ENCODE results near the gene GSK3B. TPM values are rescaled to one million over a fixed set of nuclear protein-coding genes. Genes with fewer than 3 reads are reported as not detected.

The GSK3B gene
- total and polyA plus RNA-seq, 2 donors (not counting 1 experiment from before 2014, with no cell fraction given), result 12.3 to 33.3 TPM

DNA sequence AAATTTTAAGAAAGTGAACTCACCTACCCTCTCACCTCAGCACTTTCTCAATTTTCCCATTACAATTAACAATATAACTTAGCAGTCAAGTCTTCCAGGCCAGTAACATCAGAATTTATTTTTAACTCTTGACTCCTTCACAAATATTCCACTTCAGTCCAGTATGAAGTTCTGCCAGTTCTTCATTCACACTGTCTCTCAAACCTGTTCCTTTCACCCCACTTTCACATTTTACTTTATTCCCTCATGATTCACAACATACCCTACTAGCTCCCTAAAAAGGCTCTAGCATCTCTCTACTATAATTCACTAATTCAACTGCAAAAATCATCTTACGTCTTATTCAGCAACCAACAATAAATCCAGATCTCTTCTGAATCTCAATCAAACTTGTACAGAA, 3.8 kb downstream of the GSK3B start:
- Histone ChIP-seq H3K27me3 (replicated peaks in 1 of 4; ENCODE audit: control extremely low read depth in 1 of 4, control insufficient read depth in 3 of 4, insufficient read depth in 4 of 4, low read length in 3 of 4) (no peaks in the 10 kb centered on the region), H3K9ac (ENCODE audit: low read length) (peak overlapping the region; percentile 100), H3K79me2 (ENCODE audit: control insufficient read depth, insufficient read depth, low read length) (peaks cover 81% of the 10 kb centered on the region), H3K4me1 (ENCODE audit: control insufficient read depth in 2 of 2, insufficient read depth in 2 of 2, low read length in 2 of 2) (peaks cover 17 to 29% of the 10 kb centered on the region in 2 donors), H3K4me2 (replicated peaks; ENCODE audit: low read depth, low read length, poor library complexity, severe bottlenecking) (peak overlapping the region; percentile 83), H3K36me3 (replicated peaks in 1 of 2; ENCODE audit: control extremely low read depth in 1 of 2, control insufficient read depth in 1 of 2, extremely low read depth in 1 of 2, insufficient read depth in 2 of 2, low read length in 1 of 2) (peaks cover 0 to 3% of the 10 kb centered on the region in 2 experiments), H3K27ac (ENCODE audit: low read length in 2 of 2) (no peak overlapping the region), H3K9me3 (ENCODE audit: control extremely low read depth in 1 of 3, control insufficient read depth in 2 of 3, insufficient read depth in 1 of 3, low read length in 2 of 3) (peaks cover 0 to 4% (median 0%) of the 10 kb centered on the region in 3 donors), H3K4me3 (ENCODE audit: control extremely low read depth in 1 of 5, extremely low read depth in 1 of 5, insufficient read depth in 1 of 5, low read depth in 2 of 5, low read length in 4 of 5) (no peak overlapping the region), H4K20me1 (ENCODE audit: control insufficient read depth, insufficient read depth, low read length, poor library complexity, severe bottlenecking) (peaks cover 46% of the 10 kb centered on the region), H2AFZ (ENCODE audit: insufficient read depth, low read depth, low read length, poor library complexity, severe bottlenecking) (no peak overlapping the region)
- ATAC-seq (ENCODE audit: low read depth), result no peak
- Mint-ChIP-seq H3K4me1 (peaks cover 20% of the 10 kb centered on the region), H3K9me3 (ENCODE audit: insufficient read depth) (no peaks in the 10 kb centered on the region), H3K27me3 (no peaks in the 10 kb centered on the region), H3K4me3 (no peak overlapping the region), H3K27ac (no peak overlapping the region)
- intact Hi-C loops (cut with micrococcal nuclease), result loop anchor here (5.0 to 10.0 kb wide), 6 partner anchors 33 to 1454 kb away; partner anchors contain the start of genes ARHGAP31, CD80, NDUFB4 and POLQ
- ChIA-PET POLR2A (no interaction called here), CTCF (interaction anchor here (1.7 kb wide), 1 partner anchor 9 kb away, joined by 3 read pairs; no protein-coding TSS in a partner anchor)
- WGBS (ENCODE audit: insufficient coverage), result 100% methylated on average over 1 of the region's 1 CpG
- TF ChIP-seq EZH2 (IDR thresholded peaks at IDR 0.05; ENCODE audit: borderline replicate concordance, insufficient read depth, low read depth, low read length, poor library complexity, severe bottlenecking), result no peak
- TF ChIP-seq, protein P1, sequence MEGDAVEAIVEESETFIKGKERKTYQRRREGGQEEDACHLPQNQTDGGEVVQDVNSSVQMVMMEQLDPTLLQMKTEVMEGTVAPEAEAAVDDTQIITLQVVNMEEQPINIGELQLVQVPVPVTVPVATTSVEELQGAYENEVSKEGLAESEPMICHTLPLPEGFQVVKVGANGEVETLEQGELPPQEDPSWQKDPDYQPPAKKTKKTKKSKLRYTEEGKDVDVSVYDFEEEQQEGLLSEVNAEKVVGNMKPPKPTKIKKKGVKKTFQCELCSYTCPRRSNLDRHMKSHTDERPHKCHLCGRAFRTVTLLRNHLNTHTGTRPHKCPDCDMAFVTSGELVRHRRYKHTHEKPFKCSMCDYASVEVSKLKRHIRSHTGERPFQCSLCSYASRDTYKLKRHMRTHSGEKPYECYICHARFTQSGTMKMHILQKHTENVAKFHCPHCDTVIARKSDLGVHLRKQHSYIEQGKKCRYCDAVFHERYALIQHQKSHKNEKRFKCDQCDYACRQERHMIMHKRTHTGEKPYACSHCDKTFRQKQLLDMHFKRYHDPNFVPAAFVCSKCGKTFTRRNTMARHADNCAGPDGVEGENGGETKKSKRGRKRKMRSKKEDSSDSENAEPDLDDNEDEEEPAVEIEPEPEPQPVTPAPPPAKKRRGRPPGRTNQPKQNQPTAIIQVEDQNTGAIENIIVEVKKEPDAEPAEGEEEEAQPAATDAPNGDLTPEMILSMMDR (IDR thresholded peaks at IDR 0.05), result no peak
- no peak for DNase-seq

DNA sequence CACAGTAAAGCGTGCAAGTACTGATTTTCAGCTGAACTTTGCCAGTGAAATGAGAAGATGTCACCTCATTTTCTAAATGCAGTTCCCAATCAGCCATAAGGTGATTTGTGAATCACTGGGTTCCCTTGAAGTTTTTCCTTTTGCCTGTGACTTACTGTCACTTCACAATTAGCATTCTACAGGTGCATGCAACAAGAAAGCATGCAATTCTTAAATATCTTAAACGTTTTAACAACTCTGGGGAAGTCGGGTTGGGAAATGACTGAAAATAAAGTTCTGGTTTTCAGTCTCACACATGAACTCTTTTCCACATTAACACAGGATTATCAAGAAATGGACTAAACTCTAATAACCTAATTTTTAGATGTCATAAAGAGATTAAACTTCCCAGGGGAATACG, 5.2 kb downstream of the GSK3B start:
- peaks cover 0 to 3% of the 10 kb centered on the region in 2 experiments for H3K36me3 ChIP-seq (replicated peaks in 1 of 2; ENCODE audit: control extremely low read depth in 1 of 2, control insufficient read depth in 1 of 2, extremely low read depth in 1 of 2, insufficient read depth in 2 of 2, low read length in 1 of 2)
- Mint-ChIP-seq H3K27me3 (no peaks in the 10 kb centered on the region), H3K27ac (no peak overlapping the region), H3K9me3 (ENCODE audit: insufficient read depth) (no peaks in the 10 kb centered on the region), H3K4me1 (peaks cover 23% of the 10 kb centered on the region), H3K4me3 (no peak overlapping the region)
- POLR2A ChIA-PET, result no interaction called here
- CTCF ChIA-PET, result no interaction called here
- H3K27me3 ChIP-seq (replicated peaks in 1 of 4; ENCODE audit: control extremely low read depth in 1 of 4, control insufficient read depth in 3 of 4, insufficient read depth in 4 of 4, low read length in 3 of 4), result no peaks in the 10 kb centered on the region
- no peak overlapping the region for H3K9ac ChIP-seq (ENCODE audit: low read length)
- DNase-seq, result no peak
- TF ChIP-seq, protein P1 (IDR thresholded peaks at IDR 0.05), result no peak
- TF ChIP-seq EZH2 (IDR thresholded peaks at IDR 0.05; ENCODE audit: borderline replicate concordance, insufficient read depth, low read depth, low read length, poor library complexity, severe bottlenecking), result no peak
- H3K79me2 ChIP-seq (ENCODE audit: control insufficient read depth, insufficient read depth, low read length), result peaks cover 94% of the 10 kb centered on the region
- no peak overlapping the region for H3K27ac ChIP-seq (ENCODE audit: low read length in 2 of 2)
- H3K4me1 ChIP-seq (ENCODE audit: control insufficient read depth in 2 of 2, insufficient read depth in 2 of 2, low read length in 2 of 2), result peaks cover 17 to 29% of the 10 kb centered on the region in 2 donors
- H4K20me1 ChIP-seq (ENCODE audit: control insufficient read depth, insufficient read depth, low read length, poor library complexity, severe bottlenecking), result peaks cover 52% of the 10 kb centered on the region
- H3K9me3 ChIP-seq (ENCODE audit: control extremely low read depth in 1 of 3, control insufficient read depth in 2 of 3, insufficient read depth in 1 of 3, low read length in 2 of 3), result no peaks in the 10 kb centered on the region
- intact Hi-C loops (cut with micrococcal nuclease), result no loop called here
- H3K4me3 ChIP-seq (ENCODE audit: control extremely low read depth in 1 of 5, extremely low read depth in 1 of 5, insufficient read depth in 1 of 5, low read depth in 2 of 5, low read length in 4 of 5), result no peak overlapping the region
- H3K4me2 ChIP-seq (replicated peaks; ENCODE audit: low read depth, low read length, poor library complexity, severe bottlenecking), result no peak overlapping the region
- WGBS (ENCODE audit: insufficient coverage), result no CpG with 5 or more reads among the region's 4 CpGs
- H2AFZ ChIP-seq (ENCODE audit: insufficient read depth, low read depth, low read length, poor library complexity, severe bottlenecking), result no peak overlapping the region
- ATAC-seq (ENCODE audit: low read depth), result no peak

Measured in B cell (primary cell).